K562 (cell line): ENCODE data around the gene RIPOR1. TPM values are rescaled to one million over a fixed set of nuclear protein-coding genes. Genes with fewer than 3 reads are reported as not detected.
A peak's percentile ranks its signal among the peaks of the same experiment; 100 is the strongest.

Experiments
- ATF2 ChIP-seq: sonication (generic); formaldehyde crosslinking; IDR thresholded peaks from 2 replicates; pipeline ENCODE4 v1.8.1; 2022; ENCODE audit warnings: missing genetic modification reagents
- ATF3 ChIP-seq, 2 experiments: fragments of 450-650 bp in 1 of 2; sonication (generic) in 1 of 2; formaldehyde crosslinking in 1 of 2; IDR thresholded peaks in 1 of 2; conservative IDR thresholded peaks in 1 of 2; 2 replicates each; pipeline versions ENCODE4 v1.6.1 to v1.8.1; 2016 to 2023; ENCODE audit warnings: mild to moderate bottlenecking in 2 of 2, moderate library complexity in 2 of 2, inconsistent platforms in 1 of 2, missing genetic modification reagents in 1 of 2
- ELK3 ChIP-seq: fragments of 450-650 bp; formaldehyde crosslinking; IDR thresholded peaks from 2 replicates; pipeline ENCODE4 v1.4.0; 2020; ENCODE audit warnings: mild to moderate bottlenecking
- FUS ChIP-seq: fragments of 200-400 bp; formaldehyde crosslinking; optimal IDR thresholded peaks from 2 replicates; pipeline ENCODE3; 2017; ENCODE audit warnings: low read depth, low read length
- HCFC1 ChIP-seq: IDR thresholded peaks from 2 replicates; pipeline ENCODE4 v1.6.1; 2012; ENCODE audit warnings: low read depth, low read length, improper control_type of control experiment
- KDM4B ChIP-seq, 2 experiments: fragments of 450-650 bp in 1 of 2; sonication (generic) in 1 of 2; IDR thresholded peaks; 2 replicates each; pipeline ENCODE4 v1.6.1; 2016 to 2017; ENCODE audit warnings: borderline replicate concordance in 2 of 2, antibody characterized with exemption in 1 of 2, low read depth in 1 of 2, mild to moderate bottlenecking in 1 of 2
- KLF13 ChIP-seq: fragments of 450-650 bp; IDR thresholded peaks from 2 replicates; pipeline ENCODE4 v1.6.1; 2016; ENCODE audit warnings: missing genetic modification characterization, low read depth, mild to moderate bottlenecking, missing compliant biosample characterization, moderate library complexity, borderline replicate concordance
- PBX2 ChIP-seq, 2 experiments: IDR thresholded peaks in 1 of 2; conservative IDR thresholded peaks in 1 of 2; 2 replicates each; pipeline ENCODE4 v1.6.1; 2016; ENCODE audit warnings: low read depth in 2 of 2, mild to moderate bottlenecking in 1 of 2, missing compliant biosample characterization in 1 of 2, missing genetic modification characterization in 1 of 2, moderate library complexity in 1 of 2
- SUPT5H ChIP-seq: fragments of 450-650 bp; IDR thresholded peaks from 2 replicates; pipeline ENCODE4 v1.6.1; 2016
- TFAP4 ChIP-seq: sonication (generic); formaldehyde crosslinking; IDR thresholded peaks from 2 replicates; pipeline ENCODE4 v1.8.0; 2022; ENCODE audit warnings: missing genetic modification reagents, mild to moderate bottlenecking, moderate library complexity, borderline replicate concordance
- ZNF184 ChIP-seq: sonication (generic); formaldehyde crosslinking; IDR thresholded peaks from 2 replicates; pipeline ENCODE4 v1.5.0; 2020; ENCODE audit warnings: missing genetic modification reagents
- ZNF282 ChIP-seq: sonication (generic); formaldehyde crosslinking; IDR thresholded peaks from 2 replicates; pipeline ENCODE4 v1.8.1; 2023; ENCODE audit warnings: missing genetic modification reagents
- ZNF445 ChIP-seq: fragments of 250-450 bp; sonication (Bioruptor Pico); IDR thresholded peaks from 2 replicates; pipeline ENCODE4 v1.4.0; 2020; ENCODE audit warnings: low read depth, mild to moderate bottlenecking, moderate library complexity
- ZNF507 ChIP-seq: conservative IDR thresholded peaks from 2 replicates; pipeline ENCODE4 v1.6.1; 2017; ENCODE audit warnings: missing genetic modification characterization, missing compliant biosample characterization
- ZNF512 ChIP-seq: IDR thresholded peaks from 2 replicates; pipeline ENCODE4 v1.6.1; 2016; ENCODE audit warnings: missing genetic modification characterization, missing compliant biosample characterization
- polyA plus RNA-seq, 8 experiments: library from polyadenylated mRNA; depleted of rRNA in 4 of 8; stranded (reverse) in 5 of 8; unstranded in 3 of 8; fragments of >200 nt; fragmentation: Nextera tagmentation in 2 of 8; fragmentation: Illumina TruSeq in 1 of 8; extraction: Ambion mirVana in 2 of 8; extraction: Trizol in 1 of 8; gene quantifications; 2 replicates each; pipeline versions ENCODE4 v1.2.1 to v1.2.3, GENCODE V29; 2011 to 2014; ENCODE audit warnings: inconsistent platforms in 1 of 8, missing spikeins in 1 of 8
- total RNA-seq, 7 experiments: library from RNA; depleted of rRNA in 6 of 7; stranded (reverse); fragments of >200 nt in 6 of 7; fragmentation: Illumina TruSeq in 2 of 7; extraction: Trizol in 2 of 7; gene quantifications; 2 replicates each; pipeline versions ENCODE4 v1.2.1 to v1.2.3, GENCODE V29; 2011 to 2021; ENCODE audit warnings: low replicate concordance in 1 of 7

The RIPOR1 gene
- total and polyA plus RNA-seq, 9 of the 15 experiments (the other 6 are each of a cell fraction or from before 2014, with no cell fraction given), result 0.36 to 31.1 (median 3.0) TPM

GRCh38 chr16:67546761-67547422 is 18.3 kb downstream of the RIPOR1 start (continued):
- no peak for TF ChIP-seq KDM4B (IDR thresholded peaks at IDR 0.05; ENCODE audit: borderline replicate concordance in 2 of 2, low read depth in 1 of 2)
- 0 out of 2 replicates have a peak, but pooled peaks have one; percentile 45 for TF ChIP-seq TFAP4
- TF ChIP-seq ZNF507, result no peak
- TF ChIP-seq ZNF282 (CRISPR knock-in tag), result no peak
- TF ChIP-seq PBX2 (CRISPR knock-in tag; IDR thresholded peaks at IDR 0.05; ENCODE audit: low read depth), result no peak
- TF ChIP-seq PBX2 (tag; conservative IDR thresholded peaks at IDR 0.05; ENCODE audit: low read depth), result no peak
- TF ChIP-seq ATF3 (IDR thresholded peaks at IDR 0.05), result no peak
- TF ChIP-seq ATF3 (CRISPR knock-in tag; conservative IDR thresholded peaks at IDR 0.05), result no peak
- no peak for TF ChIP-seq HCFC1
- no peak for TF ChIP-seq ZNF184 (CRISPR knock-in tag)
- TF ChIP-seq ELK3 (CRISPR knock-in tag), result no peak
- TF ChIP-seq SUPT5H, result 0 out of 2 replicates have a peak, but pooled peaks have one; percentile 34
- TF ChIP-seq FUS, result no peak
- TF ChIP-seq ZNF512 (tag), result no peak
- TF ChIP-seq ATF2 (CRISPR knock-in tag), result no peak
- no peak for TF ChIP-seq KLF13 (tag)
- TF ChIP-seq ZNF445, result no peak
